ENCODE data around the gene USP22. TPM values are rescaled to one million over a fixed set of nuclear protein-coding genes. Genes with fewer than 3 reads are reported as not detected.
A peak's percentile ranks its signal among the peaks of the same experiment; 100 is the strongest.

USP22 gene
- total and polyA plus RNA-seq, 2 of the 13 experiments (the other 11 are each of a cell fraction or from before 2014, with no cell fraction given) = 98.0 to 130 TPM

DNA sequence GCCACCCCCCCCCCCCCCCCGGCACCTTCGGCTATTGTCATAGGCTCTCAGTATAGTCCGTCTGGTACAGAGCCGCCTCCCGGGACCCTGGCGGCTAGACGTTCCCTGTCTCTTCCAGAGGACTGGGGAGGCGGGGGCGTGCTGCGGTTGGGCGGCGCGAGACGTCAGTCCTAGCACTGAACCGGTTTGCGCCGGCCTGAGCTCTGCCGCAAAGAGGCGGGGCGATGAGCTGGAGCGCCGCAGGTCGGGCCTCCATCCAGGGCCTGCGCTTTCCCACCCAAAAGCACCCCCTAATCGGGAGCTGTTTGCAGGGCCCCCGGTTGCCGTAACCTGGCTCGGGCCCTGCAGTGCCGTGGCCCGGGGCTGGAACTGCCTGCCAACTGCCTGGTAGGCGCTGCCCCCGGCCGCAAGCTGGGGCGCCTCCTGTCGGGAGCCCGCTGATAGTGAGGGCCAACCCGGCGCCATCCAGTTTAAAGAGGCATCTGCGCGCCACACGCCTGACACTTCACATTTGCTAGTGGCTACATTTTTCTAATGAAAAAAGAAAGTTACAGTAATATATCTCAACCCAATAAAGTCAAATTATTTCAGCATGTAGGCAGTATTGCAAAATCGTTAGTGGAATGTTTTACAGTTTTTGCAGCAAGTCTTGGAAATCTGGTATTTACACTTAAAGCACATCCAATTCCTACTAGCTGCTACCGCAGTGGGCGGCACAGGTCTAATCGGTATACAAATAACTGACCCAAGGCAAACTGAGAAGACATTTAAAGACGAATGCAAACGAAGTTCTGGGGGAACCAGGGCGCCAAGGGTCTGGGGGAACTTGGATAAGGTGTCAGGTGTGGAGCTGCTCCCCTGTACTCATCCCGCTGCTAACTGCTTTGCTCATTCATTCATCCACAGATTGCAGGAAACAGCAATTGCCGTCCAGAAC lies 753 bp upstream of the USP22 start (continued):
- TF ChIP-seq ZFP62 (CRISPR knock-in tag; IDR thresholded peaks at IDR 0.05) (no peak), NFYC (CRISPR knock-in tag; IDR thresholded peaks at IDR 0.05) (peak; percentile 75), DDIT3 (CRISPR knock-in tag; IDR thresholded peaks at IDR 0.05) (no peak), MIER2 (CRISPR knock-in tag; IDR thresholded peaks at IDR 0.05) (peak; percentile 44; the same call in 1 of the 2 replicates), TBP (CRISPR knock-in tag; IDR thresholded peaks at IDR 0.05) (no peak), HES4 (CRISPR knock-in tag; IDR thresholded peaks at IDR 0.05; ENCODE audit: borderline replicate concordance) (no peak; the same call in 1 of the 2 replicates), ERF (CRISPR knock-in tag; IDR thresholded peaks at IDR 0.05) (no peak), ZNF292 (CRISPR knock-in tag; IDR thresholded peaks at IDR 0.05; ENCODE audit: borderline replicate concordance, low read depth) (no peak), REXO4 (CRISPR knock-in tag; IDR thresholded peaks at IDR 0.05; ENCODE audit: borderline replicate concordance) (no peak), KDM5B (CRISPR knock-in tag; IDR thresholded peaks at IDR 0.05; ENCODE audit: borderline replicate concordance) (peak; percentile 77; the same call in 1 of the 2 replicates), RBM22 (optimal IDR thresholded peaks at IDR 0.05; ENCODE audit: low read length) (no peak), MTF1 (CRISPR knock-in tag; IDR thresholded peaks at IDR 0.05) (no peak), ZNF335 (CRISPR knock-in tag; IDR thresholded peaks at IDR 0.05) (0 out of 2 replicates have a peak, but pooled peaks have one; percentile 3), PRDM4 (CRISPR knock-in tag; IDR thresholded peaks at IDR 0.05; ENCODE audit: borderline replicate concordance) (0 out of 2 replicates have a peak, but pooled peaks have one; percentile 63), HDAC2 (CRISPR knock-in tag; IDR thresholded peaks at IDR 0.05) (peak; percentile 40), ZNF512 (CRISPR knock-in tag; IDR thresholded peaks at IDR 0.05) (no peak), HMG20B (CRISPR knock-in tag; conservative IDR thresholded peaks at IDR 0.05) (0 out of 2 replicates have a peak, but pooled peaks have one; percentile 18), JUNB (CRISPR knock-in tag; IDR thresholded peaks at IDR 0.05; ENCODE audit: borderline replicate concordance) (no peak), TEAD2 (CRISPR knock-in tag; IDR thresholded peaks at IDR 0.05) (no peak), GMEB2 (CRISPR knock-in tag; IDR thresholded peaks at IDR 0.05; ENCODE audit: low read depth) (no peak), CCDC6 (CRISPR knock-in tag; IDR thresholded peaks at IDR 0.05) (no peak)
- TF ChIP-seq, protein P1, sequence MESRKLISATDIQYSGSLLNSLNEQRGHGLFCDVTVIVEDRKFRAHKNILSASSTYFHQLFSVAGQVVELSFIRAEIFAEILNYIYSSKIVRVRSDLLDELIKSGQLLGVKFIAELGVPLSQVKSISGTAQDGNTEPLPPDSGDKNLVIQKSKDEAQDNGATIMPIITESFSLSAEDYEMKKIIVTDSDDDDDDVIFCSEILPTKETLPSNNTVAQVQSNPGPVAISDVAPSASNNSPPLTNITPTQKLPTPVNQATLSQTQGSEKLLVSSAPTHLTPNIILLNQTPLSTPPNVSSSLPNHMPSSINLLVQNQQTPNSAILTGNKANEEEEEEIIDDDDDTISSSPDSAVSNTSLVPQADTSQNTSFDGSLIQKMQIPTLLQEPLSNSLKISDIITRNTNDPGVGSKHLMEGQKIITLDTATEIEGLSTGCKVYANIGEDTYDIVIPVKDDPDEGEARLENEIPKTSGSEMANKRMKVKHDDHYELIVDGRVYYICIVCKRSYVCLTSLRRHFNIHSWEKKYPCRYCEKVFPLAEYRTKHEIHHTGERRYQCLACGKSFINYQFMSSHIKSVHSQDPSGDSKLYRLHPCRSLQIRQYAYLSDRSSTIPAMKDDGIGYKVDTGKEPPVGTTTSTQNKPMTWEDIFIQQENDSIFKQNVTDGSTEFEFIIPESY (CRISPR knock-in tag; IDR thresholded peaks at IDR 0.05) = no peak
